RWPE2 (cell line): Measurements from ENCODE around the gene SSU72.
A peak's percentile ranks its signal among the peaks of the same experiment; 100 is the strongest.

Experiments used
- ATAC-seq: fragments of 200-7000 bp; cut with Tn5 transposase; 3 replicates; pipeline ENCODE4 v1.9.1; 2021; ENCODE audit warnings: low read depth
- DNase-seq: peaks from one replicate; pipeline ENCODE4 v3.0.0-alpha.2; 2020; ENCODE audit warnings: low spot score
- H3K27ac ChIP-seq: fragments of 450-650 bp; 2 replicates; pipeline ENCODE4 v1.5.1; 2017; ENCODE audit warnings: mild to moderate bottlenecking; ENCODE audit not compliant: poor library complexity, severe bottlenecking
- H3K27me3 ChIP-seq: fragments of 250-450 bp; sonication (Bioruptor Pico); 2 replicates; pipeline ENCODE4 v1.5.1; 2021; ENCODE audit warnings: mild to moderate bottlenecking, moderate library complexity; ENCODE audit not compliant: insufficient read depth, poor library complexity, severe bottlenecking
- H3K36me3 ChIP-seq: fragments of 250-450 bp; sonication (Bioruptor Pico); 2 replicates; pipeline ENCODE4 v1.5.1; 2020; ENCODE audit warnings: low read depth, mild to moderate bottlenecking, moderate library complexity
- H3K4me1 ChIP-seq: fragments of 250-450 bp; sonication (Bioruptor Pico); 2 replicates; pipeline ENCODE4 v1.5.1; 2021; ENCODE audit warnings: mild to moderate bottlenecking, moderate library complexity; ENCODE audit not compliant: insufficient read depth, poor library complexity, severe bottlenecking
- H3K4me3 ChIP-seq: fragments of 250-450 bp; sonication (Bioruptor Pico); 2 replicates; pipeline ENCODE4 v1.5.1; 2021; ENCODE audit warnings: mild to moderate bottlenecking, moderate library complexity; ENCODE audit not compliant: severe bottlenecking
- H3K9me3 ChIP-seq: fragments of 250-450 bp; sonication (Bioruptor Pico); 2 replicates; pipeline ENCODE4 v1.5.1; 2021; ENCODE audit warnings: mild to moderate bottlenecking, moderate library complexity; ENCODE audit not compliant: severe bottlenecking
- TF ChIP-seq, protein P1 (sequence below): fragments of 450-650 bp; IDR thresholded peaks from one replicate; pipeline ENCODE4 v1.5.1; 2017; ENCODE audit warnings: mild to moderate bottlenecking, moderate library complexity; ENCODE audit not compliant: poor library complexity, severe bottlenecking

The SSU72 gene

GRCh38 chr1:1605034-1605591 lies 30.4 kb upstream of the SSU72 start:
- Histone ChIP-seq H3K27me3 (no peaks in the 10 kb centered on the region), H3K4me3 (no peak overlapping the region), H3K4me1 (no peaks in the 10 kb centered on the region), H3K36me3 (no peaks in the 10 kb centered on the region), H3K9me3 (no peaks in the 10 kb centered on the region), H3K27ac (no peak overlapping the region)
- TF ChIP-seq, protein P1, sequence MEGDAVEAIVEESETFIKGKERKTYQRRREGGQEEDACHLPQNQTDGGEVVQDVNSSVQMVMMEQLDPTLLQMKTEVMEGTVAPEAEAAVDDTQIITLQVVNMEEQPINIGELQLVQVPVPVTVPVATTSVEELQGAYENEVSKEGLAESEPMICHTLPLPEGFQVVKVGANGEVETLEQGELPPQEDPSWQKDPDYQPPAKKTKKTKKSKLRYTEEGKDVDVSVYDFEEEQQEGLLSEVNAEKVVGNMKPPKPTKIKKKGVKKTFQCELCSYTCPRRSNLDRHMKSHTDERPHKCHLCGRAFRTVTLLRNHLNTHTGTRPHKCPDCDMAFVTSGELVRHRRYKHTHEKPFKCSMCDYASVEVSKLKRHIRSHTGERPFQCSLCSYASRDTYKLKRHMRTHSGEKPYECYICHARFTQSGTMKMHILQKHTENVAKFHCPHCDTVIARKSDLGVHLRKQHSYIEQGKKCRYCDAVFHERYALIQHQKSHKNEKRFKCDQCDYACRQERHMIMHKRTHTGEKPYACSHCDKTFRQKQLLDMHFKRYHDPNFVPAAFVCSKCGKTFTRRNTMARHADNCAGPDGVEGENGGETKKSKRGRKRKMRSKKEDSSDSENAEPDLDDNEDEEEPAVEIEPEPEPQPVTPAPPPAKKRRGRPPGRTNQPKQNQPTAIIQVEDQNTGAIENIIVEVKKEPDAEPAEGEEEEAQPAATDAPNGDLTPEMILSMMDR: no peak
- ATAC-seq (peak; percentile 10; the same call in 1 of the 3 replicates), DNase-seq (peak; percentile 68)

DNA sequence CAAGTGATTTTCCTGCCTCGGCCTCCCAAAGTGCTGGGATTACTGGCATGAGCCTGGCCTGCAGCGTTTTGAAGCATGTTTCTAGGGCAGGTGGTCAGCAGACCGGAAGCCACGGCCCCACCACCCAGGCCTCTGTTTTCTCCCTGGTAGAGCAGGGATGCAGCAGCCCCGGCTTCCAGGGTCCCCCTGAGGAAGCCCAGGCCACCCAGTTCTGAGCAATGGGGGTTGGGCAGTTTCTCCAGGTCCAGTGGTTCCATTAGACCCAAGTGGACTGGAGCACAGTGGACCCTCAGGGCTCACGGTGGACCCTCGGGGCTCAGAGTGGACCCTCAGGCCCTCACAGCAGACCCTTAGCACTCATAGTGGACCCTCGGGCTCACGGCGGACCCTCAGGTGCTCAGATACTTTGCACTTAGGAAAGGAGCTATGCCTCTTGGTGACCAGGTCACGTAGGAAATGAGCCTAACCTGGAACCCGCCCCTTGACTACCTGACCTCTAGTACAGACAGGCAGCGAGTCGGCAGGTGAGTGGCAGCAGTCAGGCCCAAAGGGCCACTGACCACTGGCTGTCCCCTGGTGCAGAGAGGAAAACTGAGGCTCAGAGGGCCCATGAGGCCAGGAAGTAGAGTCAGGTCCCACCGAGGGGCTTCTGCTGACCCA lies 29.8 kb upstream of the SSU72 start:
- Histone ChIP-seq H3K36me3 (no peaks in the 10 kb centered on the region), H3K9me3 (no peaks in the 10 kb centered on the region), H3K27ac (no peak overlapping the region), H3K4me3 (no peak overlapping the region), H3K4me1 (no peaks in the 10 kb centered on the region), H3K27me3 (no peaks in the 10 kb centered on the region)
- TF ChIP-seq, protein P1: no peak
- ATAC-seq (no peak), DNase-seq (no peak)

- TF ChIP-seq, protein P1: no peak
- H3K27ac ChIP-seq: no peak overlapping the region
- H3K9me3 ChIP-seq: no peaks in the 10 kb centered on the region
- ATAC-seq (no peak), DNase-seq (no peak)
- no peak overlapping the region for H3K4me3 ChIP-seq
- no peaks in the 10 kb centered on the region for H3K36me3 ChIP-seq
- no peaks in the 10 kb centered on the region for H3K4me1 ChIP-seq
- H3K27me3 ChIP-seq: no peaks in the 10 kb centered on the region
These were observed 29.2 kb upstream of the SSU72 start for GRCh38 chr1:1603671-1604373.

- Histone ChIP-seq H3K27ac (no peak overlapping the region), H3K27me3 (no peaks in the 10 kb centered on the region), H3K4me3 (no peak overlapping the region), H3K4me1 (no peaks in the 10 kb centered on the region), H3K36me3 (no peaks in the 10 kb centered on the region), H3K9me3 (no peaks in the 10 kb centered on the region)
- no peak for ATAC-seq
- peak; percentile 63 for DNase-seq
- TF ChIP-seq, protein P1: no peak
These were observed 28.4 kb upstream of the SSU72 start for GRCh38 chr1:1602968-1603506.
